HepG2 (cell line): ENCODE measurements around the gene HNRNPA2B1. TPM values are rescaled to one million over a fixed set of nuclear protein-coding genes. Genes with fewer than 3 reads are reported as not detected.

ENCODE experiments used
- ATRX ChIP-seq: sonication (generic); formaldehyde crosslinking; IDR thresholded peaks from 2 replicates; pipeline ENCODE4 v1.4.0; 2020; ENCODE audit warnings: missing genetic modification reagents, borderline replicate concordance
- PAF1 ChIP-seq: IDR thresholded peaks from 2 replicates; pipeline ENCODE4 v1.6.1; 2016; ENCODE audit warnings: missing genetic modification reagents, missing compliant biosample characterization
- POLR2A ChIP-seq, 2 experiments: IDR thresholded peaks; 2 replicates each; pipeline ENCODE4 v1.6.1; 2011; ENCODE audit warnings: low read depth in 2 of 2, low read length in 2 of 2, mild to moderate bottlenecking in 1 of 2, moderate library complexity in 1 of 2; ENCODE audit not compliant: insufficient read depth in 1 of 2
- POLR2AphosphoS2 ChIP-seq: IDR thresholded peaks from 2 replicates; pipeline ENCODE4 v1.6.1; 2011; ENCODE audit warnings: low read depth, low read length, improper control_type of control experiment
- PRPF4 ChIP-seq: fragments of 200-400 bp; formaldehyde crosslinking; IDR thresholded peaks from 2 replicates; pipeline ENCODE4 v1.6.1; 2016; ENCODE audit warnings: low read length, low read depth; ENCODE audit not compliant: poor library complexity, severe bottlenecking
- RELA ChIP-seq: sonication (generic); formaldehyde crosslinking; IDR thresholded peaks from 2 replicates; pipeline ENCODE4 v1.4.0; 2020; ENCODE audit warnings: missing genetic modification reagents
- SOX13 ChIP-seq, 3 experiments: fragments of 450-650 bp in 1 of 3; sonication (generic) in 1 of 3; formaldehyde crosslinking in 1 of 3; IDR thresholded peaks in 2 of 3; conservative IDR thresholded peaks in 1 of 3; 2 replicates each; pipeline versions ENCODE4 v1.5.0 to v1.6.1; 2016 to 2020; ENCODE audit warnings: antibody characterized with exemption in 1 of 3, mild to moderate bottlenecking in 1 of 3, missing compliant biosample characterization in 1 of 3, missing genetic modification reagents in 1 of 3, moderate library complexity in 1 of 3
- UBTF ChIP-seq: sonication (generic); formaldehyde crosslinking; IDR thresholded peaks from 2 replicates; pipeline ENCODE4 v1.4.0; 2020; ENCODE audit warnings: mild to moderate bottlenecking, missing genetic modification reagents
- ZNF337 ChIP-seq: sonication (generic); formaldehyde crosslinking; IDR thresholded peaks from 2 replicates; pipeline ENCODE4 v1.5.1; 2020; ENCODE audit warnings: missing genetic modification reagents, low read depth, mild to moderate bottlenecking, borderline replicate concordance
- polyA plus RNA-seq, 8 experiments: library from polyadenylated mRNA; depleted of rRNA in 3 of 8; stranded (reverse) in 7 of 8; unstranded in 1 of 8; fragments of >200 nt; fragmentation: Illumina TruSeq in 4 of 8; extraction: Trizol in 4 of 8; gene quantifications; 2 replicates each; pipeline versions ENCODE4 v1.2.1 to v1.2.3, GENCODE V29; 2011 to 2016; ENCODE audit warnings: low read depth in 4 of 8, missing spikeins in 1 of 8, mixed read lengths in 1 of 8; ENCODE audit not compliant: insufficient read depth in 1 of 8
- total RNA-seq, 5 experiments: library from RNA; depleted of rRNA; stranded (reverse); fragments of >200 nt; fragmentation: Illumina TruSeq; extraction: Trizol; gene quantifications; 2 replicates each; pipeline ENCODE4 v1.2.3, GENCODE V29; 2016; ENCODE audit warnings: low read depth in 1 of 5
- TF ChIP-seq, protein P1 (sequence below): sonication (generic); formaldehyde crosslinking; conservative IDR thresholded peaks from 2 replicates; pipeline ENCODE4 v1.8.0; 2022; ENCODE audit warnings: low read depth, missing genetic modification reagents

HNRNPA2B1 gene
- total and polyA plus RNA-seq, 2 of the 13 experiments (the other 11 are each of a cell fraction or from before 2014, with no cell fraction given): 193 to 412 TPM

- TF ChIP-seq UBTF (CRISPR knock-in tag): no peak
- TF ChIP-seq ATRX: no peak
- no peak for TF ChIP-seq RELA (CRISPR knock-in tag)
- no peak for TF ChIP-seq ZNF337 (CRISPR knock-in tag)
- TF ChIP-seq SOX13 (IDR thresholded peaks at IDR 0.05): no peak
- TF ChIP-seq SOX13 (CRISPR knock-in tag; conservative IDR thresholded peaks at IDR 0.05 in 1 of 2, IDR thresholded peaks at IDR 0.05 in 1 of 2): 0 out of 4 replicates have a peak, but pooled peaks of 1 of the 2 experiments have one; percentile 23
- TF ChIP-seq POLR2AphosphoS2: peak; percentile 64
- 0 out of 2 replicates have a peak, but pooled peaks have one; percentile 35 for TF ChIP-seq PAF1 (CRISPR knock-in tag)
- no peak for TF ChIP-seq PRPF4
- TF ChIP-seq POLR2A (IDR thresholded peaks at IDR 0.05; ENCODE audit: insufficient read depth in 1 of 2, low read depth in 2 of 2, low read length in 2 of 2): peak; percentile 49 to 53
- TF ChIP-seq, protein P1, sequence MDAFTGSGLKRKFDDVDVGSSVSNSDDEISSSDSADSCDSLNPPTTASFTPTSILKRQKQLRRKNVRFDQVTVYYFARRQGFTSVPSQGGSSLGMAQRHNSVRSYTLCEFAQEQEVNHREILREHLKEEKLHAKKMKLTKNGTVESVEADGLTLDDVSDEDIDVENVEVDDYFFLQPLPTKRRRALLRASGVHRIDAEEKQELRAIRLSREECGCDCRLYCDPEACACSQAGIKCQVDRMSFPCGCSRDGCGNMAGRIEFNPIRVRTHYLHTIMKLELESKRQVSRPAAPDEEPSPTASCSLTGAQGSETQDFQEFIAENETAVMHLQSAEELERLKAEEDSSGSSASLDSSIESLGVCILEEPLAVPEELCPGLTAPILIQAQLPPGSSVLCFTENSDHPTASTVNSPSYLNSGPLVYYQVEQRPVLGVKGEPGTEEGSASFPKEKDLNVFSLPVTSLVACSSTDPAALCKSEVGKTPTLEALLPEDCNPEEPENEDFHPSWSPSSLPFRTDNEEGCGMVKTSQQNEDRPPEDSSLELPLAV (CRISPR knock-in tag): no peak
These were observed 20.6 kb downstream of the HNRNPA2B1 start (continued) for GRCh38 chr7:26179826-26180497.
